Measurements from ENCODE around the gene CLSTN2.

CLSTN2 gene

DNA sequence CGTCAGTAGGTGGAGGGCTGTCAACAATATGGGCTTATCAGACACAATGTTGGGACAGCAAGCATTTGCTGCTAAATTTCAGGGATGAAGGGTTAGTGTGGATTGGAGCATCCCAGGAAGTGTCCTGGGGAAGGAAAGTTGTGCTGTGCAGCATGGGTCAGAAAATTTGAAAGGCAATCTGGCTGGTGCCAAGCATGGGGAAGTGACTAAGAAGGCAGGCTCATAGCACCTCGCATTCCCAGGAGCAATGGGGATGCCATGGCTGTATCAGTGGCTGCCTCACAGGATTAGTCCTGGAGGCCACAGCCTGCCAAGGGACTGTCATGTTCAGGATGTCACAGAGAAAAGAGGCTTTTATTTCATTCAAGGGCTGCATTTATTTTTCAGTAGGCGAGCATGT is 420.5 kb downstream of the CLSTN2 start:
- TF ChIP-seq, protein P1, sequence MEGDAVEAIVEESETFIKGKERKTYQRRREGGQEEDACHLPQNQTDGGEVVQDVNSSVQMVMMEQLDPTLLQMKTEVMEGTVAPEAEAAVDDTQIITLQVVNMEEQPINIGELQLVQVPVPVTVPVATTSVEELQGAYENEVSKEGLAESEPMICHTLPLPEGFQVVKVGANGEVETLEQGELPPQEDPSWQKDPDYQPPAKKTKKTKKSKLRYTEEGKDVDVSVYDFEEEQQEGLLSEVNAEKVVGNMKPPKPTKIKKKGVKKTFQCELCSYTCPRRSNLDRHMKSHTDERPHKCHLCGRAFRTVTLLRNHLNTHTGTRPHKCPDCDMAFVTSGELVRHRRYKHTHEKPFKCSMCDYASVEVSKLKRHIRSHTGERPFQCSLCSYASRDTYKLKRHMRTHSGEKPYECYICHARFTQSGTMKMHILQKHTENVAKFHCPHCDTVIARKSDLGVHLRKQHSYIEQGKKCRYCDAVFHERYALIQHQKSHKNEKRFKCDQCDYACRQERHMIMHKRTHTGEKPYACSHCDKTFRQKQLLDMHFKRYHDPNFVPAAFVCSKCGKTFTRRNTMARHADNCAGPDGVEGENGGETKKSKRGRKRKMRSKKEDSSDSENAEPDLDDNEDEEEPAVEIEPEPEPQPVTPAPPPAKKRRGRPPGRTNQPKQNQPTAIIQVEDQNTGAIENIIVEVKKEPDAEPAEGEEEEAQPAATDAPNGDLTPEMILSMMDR (IDR thresholded peaks at IDR 0.05; ENCODE audit: low read depth, low read length): no peak
- DNase-seq (ENCODE audit: extremely low read depth, low read depth): no peak

DNA sequence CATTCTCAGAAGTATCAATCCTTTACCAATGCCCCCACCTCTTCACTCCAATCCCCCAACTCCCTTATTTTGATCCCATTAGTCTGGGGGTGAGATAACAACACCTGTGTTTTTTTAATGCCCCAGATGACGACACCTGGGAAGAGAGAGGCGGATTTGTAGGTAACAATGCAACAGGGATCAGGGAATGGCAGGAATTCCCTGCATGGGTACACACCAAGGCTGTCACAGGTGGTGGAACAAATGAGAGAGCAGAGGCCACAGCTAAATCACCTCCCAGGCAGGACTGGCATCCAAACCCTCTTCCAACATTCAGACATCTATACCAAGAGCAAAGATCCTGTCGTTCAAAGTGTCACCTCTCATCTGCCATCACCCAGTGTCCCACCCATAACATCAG is 423.7 kb downstream of the CLSTN2 start:
- DNase-seq (ENCODE audit: extremely low read depth, low read depth): no peak
- TF ChIP-seq, protein P1 (IDR thresholded peaks at IDR 0.05; ENCODE audit: low read depth, low read length): no peak

DNA sequence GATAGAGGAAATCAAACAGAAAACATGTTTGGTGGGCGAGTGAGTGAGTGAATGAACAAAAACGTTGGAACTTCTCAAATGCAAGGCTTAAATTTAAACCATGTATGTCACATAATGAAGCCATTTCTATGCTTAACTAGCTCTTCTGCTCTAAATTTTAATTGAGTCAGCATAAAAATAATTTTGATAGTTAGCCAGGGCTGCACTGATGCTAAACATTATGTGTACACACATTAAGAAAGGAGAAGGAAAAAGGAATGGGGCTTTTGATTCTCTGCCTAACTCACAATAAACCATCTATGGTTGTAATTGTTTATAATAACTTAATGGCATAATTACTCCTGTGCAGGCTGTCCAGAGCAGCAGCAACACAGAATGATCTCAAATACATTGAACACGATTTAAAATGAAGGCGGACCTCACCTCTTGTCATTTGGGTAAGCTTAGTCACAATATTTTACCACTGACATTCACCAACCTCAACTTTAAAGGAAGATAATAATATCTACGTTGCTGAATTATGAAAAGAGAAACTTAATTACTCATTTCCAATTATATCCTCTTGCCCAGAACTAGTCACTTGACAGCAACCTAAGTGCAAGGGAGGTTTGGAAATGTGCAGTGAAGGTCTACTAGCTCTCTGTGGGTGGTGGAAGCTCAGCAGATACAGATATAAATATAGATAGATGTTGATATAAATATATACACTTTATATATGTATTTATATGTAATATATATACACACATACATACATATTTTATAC is 424.4 kb downstream of the CLSTN2 start:
- TF ChIP-seq, protein P1 (IDR thresholded peaks at IDR 0.05; ENCODE audit: low read depth, low read length): no peak
- DNase-seq (ENCODE audit: extremely low read depth, low read depth): no peak

DNA sequence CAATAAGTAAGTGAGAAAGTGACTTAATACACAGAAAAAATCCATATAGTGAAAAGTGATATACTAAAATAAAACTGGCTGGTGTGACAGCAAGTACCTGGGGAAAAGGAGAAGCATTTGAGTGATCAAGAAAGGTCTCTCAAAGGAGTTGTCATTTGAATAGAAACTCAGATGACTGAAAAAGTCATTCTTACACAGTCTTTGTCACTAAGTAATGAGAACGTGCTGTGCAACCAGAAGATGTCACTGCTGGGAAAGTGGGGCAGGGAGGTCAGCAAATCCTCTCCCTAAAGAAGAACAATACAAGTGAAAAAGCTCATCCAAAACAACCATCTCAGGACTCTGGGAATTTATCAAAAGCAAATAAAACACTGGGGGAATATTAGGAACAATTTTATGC is 425.3 kb downstream of the CLSTN2 start:
- TF ChIP-seq, protein P1 (IDR thresholded peaks at IDR 0.05; ENCODE audit: low read depth, low read length): no peak
- no peak for DNase-seq (ENCODE audit: extremely low read depth, low read depth)

DNA sequence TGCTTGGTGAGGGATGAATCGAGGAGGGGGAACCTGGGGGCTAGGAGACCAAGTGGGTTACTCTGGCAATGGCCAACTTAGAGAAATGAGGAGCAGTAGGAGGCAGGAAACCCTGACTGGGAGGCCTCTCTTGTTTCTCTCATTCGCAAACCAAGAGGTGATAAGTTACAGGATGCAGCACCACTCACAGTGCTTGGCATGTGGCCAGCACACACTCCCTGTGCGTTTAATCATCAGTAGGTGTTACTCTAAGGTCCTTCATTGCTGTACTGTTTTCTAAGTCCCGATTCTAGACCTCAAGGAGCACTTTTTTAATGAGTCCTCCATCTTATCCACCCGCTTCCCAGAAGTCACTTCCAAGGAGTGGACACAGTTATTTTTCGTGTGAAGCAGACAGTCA is 428.8 kb downstream of the CLSTN2 start:
- TF ChIP-seq, protein P1 (IDR thresholded peaks at IDR 0.05; ENCODE audit: low read depth, low read length): no peak
- no peak for DNase-seq (ENCODE audit: extremely low read depth, low read depth)

DNA sequence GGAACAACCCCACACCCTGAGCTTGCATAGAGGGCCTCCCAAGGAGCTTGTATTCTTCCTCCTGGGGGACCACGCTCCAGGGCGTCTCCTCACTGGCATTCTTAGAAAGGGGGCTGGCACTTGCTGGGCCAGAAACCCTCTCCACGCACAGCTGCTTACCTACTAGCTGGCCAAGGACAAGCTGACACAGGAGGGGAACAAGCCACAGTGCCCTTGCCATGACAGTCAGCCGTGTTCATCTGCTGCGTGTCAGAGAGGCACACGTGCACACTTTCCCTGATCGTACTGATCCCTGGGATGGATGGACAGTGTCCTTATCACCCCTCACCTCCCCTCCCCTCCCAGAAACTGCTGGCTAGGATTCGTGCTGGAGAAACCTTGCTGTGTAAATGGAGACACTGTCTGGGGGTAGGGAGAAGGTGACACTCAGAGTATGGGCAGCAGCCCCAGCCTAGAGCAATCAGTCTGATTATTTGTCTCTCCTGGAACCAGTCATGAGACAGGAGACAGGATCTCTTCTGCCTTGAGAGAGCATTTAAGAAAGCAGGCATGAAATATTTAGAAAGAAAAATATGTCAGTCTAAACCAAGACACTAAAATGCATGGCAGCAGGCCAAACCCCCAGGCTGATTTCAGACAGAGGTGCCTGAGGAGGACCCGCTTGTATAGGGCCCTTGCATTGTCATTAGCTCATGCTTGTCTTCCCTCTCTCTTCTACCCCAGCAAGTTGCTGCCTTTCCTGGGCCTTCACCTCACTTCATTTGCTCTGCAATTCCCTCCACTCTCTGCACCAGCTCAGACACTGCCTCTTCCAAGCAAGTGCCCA is 431.1 kb downstream of the CLSTN2 start:
- no peak for DNase-seq (ENCODE audit: extremely low read depth, low read depth)
- TF ChIP-seq, protein P1 (IDR thresholded peaks at IDR 0.05; ENCODE audit: low read depth, low read length): no peak

DNA sequence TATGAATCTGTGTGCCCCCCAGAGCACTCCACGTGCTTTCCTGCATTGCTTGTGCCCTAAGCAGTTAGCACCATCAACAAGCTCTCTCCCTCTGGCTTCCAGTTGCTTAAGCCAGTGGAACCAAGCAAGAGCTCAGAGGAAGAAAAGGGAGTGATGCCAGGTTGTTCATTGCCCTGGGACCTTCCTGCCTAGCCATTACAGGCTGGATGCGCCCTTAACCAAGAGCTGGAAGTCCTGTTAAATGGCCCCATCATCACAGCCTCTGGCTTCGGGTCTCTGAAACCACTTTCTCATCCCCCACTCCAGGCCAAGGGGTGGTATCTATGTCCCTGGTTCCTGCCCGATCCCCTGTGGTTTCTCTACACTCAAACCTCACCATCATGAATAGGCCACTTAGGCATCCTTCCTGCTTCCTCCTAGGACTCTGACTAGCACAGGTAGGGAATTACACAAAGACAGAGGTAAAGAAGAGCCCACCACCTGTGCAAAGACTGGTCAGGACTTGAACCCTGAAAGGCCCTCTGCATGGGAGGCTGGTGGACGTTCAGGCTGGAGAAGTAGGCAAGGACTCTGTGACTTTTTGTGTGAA is 433.3 kb downstream of the CLSTN2 start:
- TF ChIP-seq, protein P1 (IDR thresholded peaks at IDR 0.05; ENCODE audit: low read depth, low read length): no peak
- no peak for DNase-seq (ENCODE audit: extremely low read depth, low read depth)
